K562 treated with DMSO at 1 percent for 48 hours (cell line): ENCODE measurements around the gene LAT. TPM values are rescaled to one million over a fixed set of nuclear protein-coding genes. Genes with fewer than 3 reads are reported as not detected.

ENCODE experiments used
- total RNA-seq: library from RNA; unstranded; fragments of 300-600 nt; gene quantifications from 2 replicates; pipeline ENCODE4 v1.2.3, GENCODE V29; 2022; ENCODE audit warnings: low replicate concordance; ENCODE audit errors: extremely low read depth

Gene LAT
- total RNA-seq: not detected in 2 replicates

DNA sequence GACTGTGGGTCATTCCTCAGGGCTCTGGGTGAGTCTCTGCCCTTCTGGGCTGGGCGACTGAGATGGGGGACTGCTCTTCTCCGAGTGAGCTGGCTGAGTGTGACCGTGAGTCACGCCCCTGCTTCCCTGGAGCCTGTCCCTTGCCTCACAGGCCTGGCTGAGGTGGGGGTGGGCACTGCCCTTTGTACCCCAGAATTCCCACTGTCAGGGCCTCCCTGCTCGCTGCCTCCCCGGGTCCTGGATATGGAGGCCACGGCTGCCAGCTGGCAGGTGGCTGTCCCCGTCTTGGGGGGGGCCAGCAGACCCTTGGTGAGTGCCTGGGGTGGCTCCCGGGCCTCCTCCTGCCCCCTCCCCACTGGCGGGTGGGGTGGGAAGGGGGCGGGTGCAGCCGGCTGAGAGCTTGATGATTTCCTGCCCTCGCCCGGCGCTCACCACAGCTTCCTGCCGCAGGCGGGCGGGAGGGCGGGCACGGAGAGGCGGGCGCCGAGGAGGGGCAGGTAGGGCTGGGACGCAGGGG, at the start of gene LAT:
TSS of gene LAT (plus strand) at position 434 of the 517 bp plus-strand sequence. CDS start 366 bp downstream, outside the sequence.

DNA sequence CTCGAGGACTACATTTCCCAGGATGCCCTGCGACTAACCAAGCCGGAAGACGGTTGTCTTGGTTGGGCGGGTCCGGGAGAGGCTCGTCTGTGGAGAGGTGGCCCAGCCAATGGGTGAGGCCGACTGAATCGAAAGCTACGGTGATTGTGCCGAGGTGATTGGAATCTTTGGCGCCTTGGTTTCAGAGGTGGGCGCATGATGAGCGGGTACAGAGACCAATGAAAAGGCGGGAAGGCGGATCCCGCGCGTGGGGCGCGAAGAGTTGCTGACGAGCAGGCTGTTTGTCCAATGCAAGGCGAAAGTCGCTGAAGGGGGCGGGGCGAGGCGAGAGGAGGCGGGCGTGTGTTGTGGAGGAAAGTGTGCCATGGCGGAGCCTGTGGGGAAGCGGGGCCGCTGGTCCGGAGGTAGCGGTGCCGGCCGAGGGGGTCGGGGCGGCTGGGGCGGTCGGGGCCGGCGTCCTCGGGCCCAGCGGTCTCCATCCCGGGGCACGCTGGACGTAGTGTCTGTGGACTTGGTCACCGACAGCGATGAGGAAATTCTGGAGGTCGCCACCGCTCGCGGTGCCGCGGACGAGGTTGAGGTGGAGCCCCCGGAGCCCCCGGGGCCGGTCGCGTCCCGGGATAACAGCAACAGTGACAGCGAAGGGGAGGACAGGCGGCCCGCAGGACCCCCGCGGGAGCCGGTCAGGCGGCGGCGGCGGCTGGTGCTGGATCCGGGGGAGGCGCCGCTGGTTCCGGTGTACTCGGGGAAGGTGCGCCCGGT, 34.0 kb upstream of the LAT start, which contains the start of gene NFATC2IP:
TSS of gene NFATC2IP (plus strand) at position 290 of the 762 bp plus-strand sequence. CDS start at position 365, 75 bp downstream.

GRCh38 chr16:28974437-28975157, 10.3 kb upstream of the LAT start, which contains the start of gene SPNS1:
Gene SPNS1 (plus strand): TSS chr16:28974778. CDS start chr16:28975152, 374 bp downstream.

Other genes starting within 250 kb of the LAT start
- gene NPIPB9, start 233.3 kb upstream of the LAT start, total RNA-seq: not detected in 2 replicates
- gene ATXN2L, start 162.1 kb upstream of the LAT start, total RNA-seq: 201 TPM in 1 of 2 replicates, not detected in the other
- not detected in 2 replicates for gene TUFM, start 138.7 kb upstream of the LAT start, total RNA-seq
- not detected in 2 replicates for gene SH2B1, start 121.2 kb upstream of the LAT start, total RNA-seq
- not detected in 2 replicates for gene ATP2A1, start 106.6 kb upstream of the LAT start, total RNA-seq
- gene RABEP2, start 59.8 kb upstream of the LAT start, total RNA-seq: not detected in 2 replicates
- gene CD19, start 53.1 kb upstream of the LAT start, total RNA-seq: not detected in 2 replicates
- not detected in 2 replicates for gene NFATC2IP, start 34.1 kb upstream of the LAT start, total RNA-seq
- gene SPNS1, start 10.3 kb upstream of the LAT start, total RNA-seq: 1,070 TPM in 1 of 2 replicates, not detected in the other